Ovary (tissue), 3 donors: ENCODE data around the gene CLEC1B.

Source experiments
- CTCF ChIP-seq, 3 donors: fragments of 450-650 bp in 2 of 3; fragments of 200-600 bp in 1 of 3; IDR thresholded peaks; one replicate each; pipeline versions ENCODE4 v1.5.1 to v1.8.0; 2016 to 2022; ENCODE audit warnings: antibody characterized with exemption in 3 of 3, mild to moderate bottlenecking in 1 of 3
- EP300 ChIP-seq: sonication (generic); formaldehyde crosslinking; IDR thresholded peaks from one replicate; pipeline ENCODE4 v1.6.1; 2017; ENCODE audit warnings: antibody characterized with exemption
- POLR2A ChIP-seq: fragments of 450-650 bp; IDR thresholded peaks from one replicate; pipeline ENCODE4 v1.6.1; 2017; ENCODE audit warnings: antibody characterized with exemption, mild to moderate bottlenecking, moderate library complexity
- donor health status: DM: no; HTN: no; CAD: no.

GRCh38 chr12:10015450-10015849 is 16.5 kb upstream of the CLEC1B start:
- TF ChIP-seq CTCF (IDR thresholded peaks at IDR 0.05), result no peak
- no peak for TF ChIP-seq POLR2A
- TF ChIP-seq EP300, result no peak
